CD4-positive, alpha-beta memory T cell (primary cell): ENCODE measurements around the gene WDR27. TPM values are rescaled to one million over a fixed set of nuclear protein-coding genes. Genes with fewer than 3 reads are reported as not detected.

ENCODE experiments used
- CTCF ChIA-PET: fragments of 350-600 bp; sonication (Branson Sonifier 250); formaldehyde crosslinking; loops from one replicate; lab custom pipeline; 2021; ENCODE audit warnings: inconsistent platforms; ENCODE audit not compliant: partially characterized antibody; lab: Charles Lee
- POLR2A ChIA-PET: fragments of 350-600 bp; sonication (Branson Sonifier 250); formaldehyde crosslinking; loops from one replicate; lab custom pipeline; 2021; ENCODE audit not compliant: partially characterized antibody; lab: Charles Lee
- DNase-seq, 5 donors: peaks; one replicate each; pipeline versions ENCODE4 v3.0.0 to v3.0.0-alpha.2; 2020 to 2022; ENCODE audit warnings: mixed read lengths in 1 of 5
- H3K27ac ChIP-seq: one replicate; pipeline ENCODE4 v1.7.0; 2013; ENCODE audit warnings: low read depth, low read length
- H3K27me3 ChIP-seq: 2 replicates; pipeline ENCODE4 v1.7.0; 2013; ENCODE audit warnings: mild to moderate bottlenecking, low read length, moderate library complexity; ENCODE audit not compliant: insufficient read depth
- H3K36me3 ChIP-seq: 2 replicates; pipeline ENCODE4 v1.7.0; 2013; ENCODE audit warnings: mild to moderate bottlenecking, low read length, moderate library complexity; ENCODE audit not compliant: insufficient read depth
- H3K4me1 ChIP-seq: 2 replicates; pipeline ENCODE4 v1.7.0; 2013; ENCODE audit warnings: mild to moderate bottlenecking, low read length, moderate library complexity; ENCODE audit not compliant: insufficient read depth
- H3K4me3 ChIP-seq, 2 donors: one replicate each; pipeline ENCODE4 v1.7.0; 2013; ENCODE audit warnings: low read length in 2 of 2, mild to moderate bottlenecking in 1 of 2
- H3K9me3 ChIP-seq, 2 donors: one replicate each; pipeline ENCODE4 v1.7.0; 2013; ENCODE audit warnings: low read length in 2 of 2, control low read depth in 1 of 2; ENCODE audit not compliant: control insufficient read depth in 1 of 2
- H3K27ac Mint-ChIP-seq, 7 donors: one replicate each; pipeline ENCODE4 v1.8.0; 2020 to 2021; ENCODE audit warnings: mixed read lengths in 7 of 7, mild to moderate bottlenecking in 6 of 7, inconsistent platforms in 3 of 7, moderate library complexity in 3 of 7
- H3K27me3 Mint-ChIP-seq, 2 donors: one replicate each; pipeline ENCODE4 v1.8.0; 2020 to 2021; ENCODE audit warnings: mixed read lengths in 2 of 2
- H3K36me3 Mint-ChIP-seq, 2 donors: one replicate each; pipeline ENCODE4 v1.8.0; 2020 to 2021; ENCODE audit warnings: mixed read lengths in 2 of 2, inconsistent platforms in 1 of 2, mild to moderate bottlenecking in 1 of 2
- H3K4me1 Mint-ChIP-seq, 4 donors: one replicate each; pipeline ENCODE4 v1.8.0; 2020 to 2021; ENCODE audit warnings: mixed read lengths in 4 of 4, mild to moderate bottlenecking in 1 of 4
- H3K4me3 Mint-ChIP-seq, 8 donors: one replicate each; pipeline ENCODE4 v1.8.0; 2020 to 2021; ENCODE audit warnings: mixed read lengths in 8 of 8, mild to moderate bottlenecking in 7 of 8, moderate library complexity in 6 of 8, inconsistent platforms in 3 of 8
- H3K9me3 Mint-ChIP-seq, 8 donors: one replicate each; pipeline ENCODE4 v1.8.0; 2020 to 2021; ENCODE audit warnings: mixed read lengths in 8 of 8, mild to moderate bottlenecking in 5 of 8, inconsistent platforms in 3 of 8, moderate library complexity in 1 of 8
- intact Hi-C: fragments of 100-400 bp; cut with micrococcal nuclease; formaldehyde crosslinking; loops from one replicate; pipeline ENCODE4 v1.15.1; 2023
- polyA plus RNA-seq, 2 donors: library from polyadenylated mRNA; unstranded; fragments of 300-500 nt; fragmentation: Illumina TruSeq; gene quantifications; one replicate each; pipeline ENCODE4 v1.2.3, GENCODE V29; 2021
- total RNA-seq, 2 experiments: library from RNA; stranded (reverse); gene quantifications; one replicate each; pipeline ENCODE4 v1.2.3, GENCODE V29; 2021

WDR27 gene
- total and polyA plus RNA-seq, 4 experiments from 2014 or later: 5.9 to 82.8 (median 39.8) TPM

- H3K9me3 Mint-ChIP-seq: peaks cover 0 to 2% (median 0%) of the 10 kb centered on the region in 8 donors
- H3K4me1 Mint-ChIP-seq: peaks cover 0 to 6% (median 3%) of the 10 kb centered on the region in 4 donors
- Histone ChIP-seq H3K9me3 (no peaks in the 10 kb centered on the region), H3K36me3 (no peaks in the 10 kb centered on the region), H3K27me3 (no peaks in the 10 kb centered on the region), H3K27ac (no peak overlapping the region), H3K4me3 (no peak overlapping the region), H3K4me1 (peaks cover 4% of the 10 kb centered on the region)
- intact Hi-C loops: no loop called here
- DNase-seq: no peak
- no peak overlapping the region for H3K4me3 Mint-ChIP-seq
- H3K27ac Mint-ChIP-seq: no peak overlapping the region
- ChIA-PET CTCF (no interaction called here), POLR2A (no interaction called here)
- no peaks in the 10 kb centered on the region for H3K27me3 Mint-ChIP-seq
- H3K36me3 Mint-ChIP-seq: peaks cover 27 to 30% of the 10 kb centered on the region in 2 donors
Measured at GRCh38 chr6:169659820-169660610, 41.8 kb downstream of the WDR27 start.

DNA sequence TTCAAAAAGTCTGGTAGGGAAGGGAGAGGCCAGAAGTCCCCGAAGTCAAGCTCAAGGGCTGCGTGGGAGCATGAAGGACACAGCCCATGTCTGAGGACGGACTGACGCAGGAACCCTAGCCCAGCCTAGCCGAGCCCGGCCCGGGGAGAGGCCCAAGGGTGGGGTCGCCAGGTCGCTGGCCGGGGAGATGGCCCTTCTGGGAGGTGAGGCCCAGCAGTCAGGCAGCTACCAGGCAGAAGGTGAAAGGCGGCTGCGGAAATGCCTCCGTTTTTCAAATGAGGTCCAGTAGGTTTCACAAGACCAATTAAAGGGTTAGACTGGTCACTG lies 44.6 kb downstream of the WDR27 start:
- H3K4me3 Mint-ChIP-seq: no peak overlapping the region
- Histone ChIP-seq H3K4me3 (no peak overlapping the region), H3K36me3 (no peaks in the 10 kb centered on the region), H3K4me1 (peaks cover 4% of the 10 kb centered on the region), H3K9me3 (no peaks in the 10 kb centered on the region), H3K27ac (no peak overlapping the region), H3K27me3 (no peaks in the 10 kb centered on the region)
- POLR2A ChIA-PET: no interaction called here
- H3K27ac Mint-ChIP-seq: no peak overlapping the region
- H3K4me1 Mint-ChIP-seq: peaks cover 0 to 17% (median 10%) of the 10 kb centered on the region in 4 donors
- peaks cover 0 to 2% (median 0%) of the 10 kb centered on the region in 8 donors for H3K9me3 Mint-ChIP-seq
- H3K36me3 Mint-ChIP-seq: peaks cover 13 to 17% of the 10 kb centered on the region in 2 donors
- no peaks in the 10 kb centered on the region for H3K27me3 Mint-ChIP-seq
- intact Hi-C loops: no loop called here
- no peak for DNase-seq
- CTCF ChIA-PET: no interaction called here

DNA sequence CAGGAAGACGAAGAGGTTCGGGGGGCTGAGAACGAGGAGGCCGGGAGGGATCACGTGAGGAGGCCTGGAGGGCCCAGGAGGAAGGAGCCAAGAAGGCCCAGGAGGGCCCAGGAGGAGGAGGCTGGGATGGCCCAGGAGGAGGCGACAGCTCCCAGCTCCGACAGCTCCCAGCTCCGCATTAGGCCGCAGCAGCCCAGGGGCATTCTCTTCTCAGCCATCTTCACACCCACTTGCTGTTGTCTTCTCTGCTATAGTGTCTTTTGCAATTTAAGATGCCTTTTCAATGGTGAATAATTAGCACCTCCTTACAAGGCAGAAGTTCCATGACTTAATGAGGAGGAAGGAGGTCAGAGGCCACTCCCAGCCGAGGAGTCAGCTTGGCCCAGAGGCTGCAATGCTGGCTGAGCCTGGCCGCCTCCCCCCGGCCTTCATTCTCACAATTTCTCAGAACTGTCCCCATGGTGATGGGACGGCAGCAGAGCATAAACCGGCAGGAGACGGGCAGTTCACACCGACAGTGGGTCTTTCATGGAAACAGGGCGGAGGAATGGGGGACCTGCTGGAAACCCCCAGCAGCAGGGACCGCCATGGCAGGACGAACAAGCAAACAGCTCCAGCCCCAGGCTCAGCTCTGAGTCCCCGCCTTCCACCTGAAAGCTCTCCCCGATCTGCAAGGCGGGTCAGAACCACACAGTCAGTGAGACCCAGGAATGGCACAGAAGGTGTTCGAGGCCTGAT lies 45.1 kb downstream of the WDR27 start:
- peaks cover 15% of the 10 kb centered on the region in 2 donors for H3K36me3 Mint-ChIP-seq
- DNase-seq: no peak
- ChIA-PET POLR2A (no interaction called here), CTCF (no interaction called here)
- H3K4me1 Mint-ChIP-seq: peaks cover 0 to 17% (median 10%) of the 10 kb centered on the region in 4 donors
- H3K4me1 ChIP-seq: peaks cover 4% of the 10 kb centered on the region
- no peak overlapping the region for H3K4me3 Mint-ChIP-seq
- H3K4me3 ChIP-seq: no peak overlapping the region
- no peak overlapping the region for H3K27ac Mint-ChIP-seq
- H3K27me3 Mint-ChIP-seq: no peaks in the 10 kb centered on the region
- no peaks in the 10 kb centered on the region for H3K9me3 ChIP-seq
- no peak overlapping the region for H3K27ac ChIP-seq
- peaks cover 0 to 2% (median 0%) of the 10 kb centered on the region in 8 donors for H3K9me3 Mint-ChIP-seq
- H3K36me3 ChIP-seq: no peaks in the 10 kb centered on the region
- no peaks in the 10 kb centered on the region for H3K27me3 ChIP-seq
- intact Hi-C loops: no loop called here

DNA sequence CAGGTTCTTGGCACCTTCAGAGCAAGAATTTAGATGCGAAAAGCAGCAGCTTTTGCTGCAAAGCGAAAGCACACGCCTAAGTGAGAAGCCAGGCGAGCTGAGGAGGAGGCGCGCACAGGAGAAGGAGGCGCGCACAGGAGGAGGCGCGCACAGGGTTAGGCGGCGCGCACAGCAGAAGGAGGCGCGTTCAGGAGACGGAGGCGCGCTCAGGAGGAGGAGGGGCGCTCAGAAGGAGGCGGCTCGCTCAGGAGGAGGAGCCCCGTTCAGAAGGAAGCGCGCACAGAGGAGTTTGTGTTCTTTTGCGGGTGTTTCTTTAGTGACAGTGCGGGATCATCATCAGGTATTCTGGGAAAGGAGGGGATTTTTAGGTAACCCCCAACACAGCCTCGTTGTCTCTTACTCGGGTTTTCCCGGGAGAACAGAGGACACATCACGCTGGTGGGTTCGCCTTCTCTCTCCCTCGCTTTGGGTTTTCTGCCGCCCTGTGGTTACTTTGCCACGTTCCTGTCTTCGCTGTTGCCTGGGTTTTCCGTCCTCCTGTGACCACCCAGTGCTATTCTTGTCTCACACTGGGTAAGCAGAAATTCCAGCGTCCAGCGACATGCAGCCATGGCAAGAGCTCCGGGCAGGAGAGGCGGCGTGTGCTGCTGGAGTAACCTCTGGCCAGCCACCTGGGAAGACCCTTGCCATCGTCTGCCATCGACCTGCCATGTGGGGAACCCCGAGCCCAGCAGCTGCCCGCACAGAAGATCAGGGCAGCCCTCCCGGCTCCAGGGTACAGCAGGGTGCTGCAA lies 47.0 kb downstream of the WDR27 start:
- peak; percentile 73 to 81 (median 78) for DNase-seq
- H3K4me3 ChIP-seq: peak overlapping the region in 1 of 2 donors; percentile 81
- Mint-ChIP-seq H3K27ac (peak overlapping the region; percentile 78 to 96 (median 83)), H3K4me1 (peaks cover 0 to 17% (median 10%) of the 10 kb centered on the region in 4 donors), H3K27me3 (no peaks in the 10 kb centered on the region), H3K9me3 (peaks cover 0 to 2% (median 0%) of the 10 kb centered on the region in 8 donors), H3K36me3 (peaks cover 13 to 17% of the 10 kb centered on the region in 2 donors), H3K4me3 (peak overlapping the region; percentile 85 to 93 (median 92))
- H3K9me3 ChIP-seq: no peaks in the 10 kb centered on the region
- ChIA-PET POLR2A (interaction anchor here (1.0 to 3.4 kb wide), 2 partner anchors 47 to 94 kb away, joined by 3 to 15 read pairs; partner anchors contain the start of genes C6orf120 and WDR27), CTCF (interaction anchor here (1.6 kb wide), 1 partner anchor 236 kb away, joined by 5 read pairs; no protein-coding TSS in a partner anchor)
- peak overlapping the region; percentile 47 for H3K27ac ChIP-seq
- H3K36me3 ChIP-seq: no peaks in the 10 kb centered on the region
- peaks cover 4% of the 10 kb centered on the region for H3K4me1 ChIP-seq
- no peaks in the 10 kb centered on the region for H3K27me3 ChIP-seq
- intact Hi-C loops: loop anchor here (1.0 to 5.0 kb wide), 6 partner anchors 47 to 772 kb away; partner anchors contain the start of genes DYNLT2, ERMARD and PHF10

DNA sequence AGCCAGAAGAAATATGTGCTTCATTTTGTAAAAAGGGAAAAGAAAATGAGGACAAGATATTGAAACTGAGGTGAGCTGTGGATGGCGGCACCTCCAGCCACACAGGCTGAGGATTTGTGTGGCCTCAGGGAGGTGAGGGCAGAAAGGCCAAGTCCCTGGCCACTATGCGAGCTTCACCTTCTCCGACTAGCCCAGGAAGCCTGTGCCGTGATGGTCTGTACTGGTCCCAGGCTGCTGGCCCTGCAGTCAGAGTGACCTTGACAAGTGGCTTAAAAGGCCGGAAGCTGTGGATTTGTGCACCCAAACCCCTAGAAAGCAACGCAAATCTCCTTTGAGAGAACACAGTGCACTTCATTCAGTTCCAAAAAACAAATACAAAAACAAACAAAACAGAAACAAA lies 48.1 kb downstream of the WDR27 start:
- peaks cover 0 to 2% (median 0%) of the 10 kb centered on the region in 8 donors for H3K9me3 Mint-ChIP-seq
- ChIA-PET POLR2A (interaction anchor here (3.4 kb wide), 1 partner anchor 48 kb away, joined by 15 read pairs; the partner anchor contains the start of genes C6orf120 and WDR27), CTCF (interaction anchor here (1.6 kb wide), 1 partner anchor 235 kb away, joined by 5 read pairs; no protein-coding TSS in a partner anchor)
- H3K27ac ChIP-seq: no peak overlapping the region
- DNase-seq: no peak
- no peaks in the 10 kb centered on the region for H3K27me3 ChIP-seq
- peak overlapping the region in 5 of 7 donors; percentile 78 to 96 (median 83) for H3K27ac Mint-ChIP-seq
- H3K36me3 Mint-ChIP-seq: peaks cover 8 to 13% of the 10 kb centered on the region in 2 donors
- H3K36me3 ChIP-seq: no peaks in the 10 kb centered on the region
- no peaks in the 10 kb centered on the region for H3K27me3 Mint-ChIP-seq
- no peaks in the 10 kb centered on the region for H3K9me3 ChIP-seq
- H3K4me1 Mint-ChIP-seq: peaks cover 0 to 17% (median 10%) of the 10 kb centered on the region in 4 donors
- H3K4me1 ChIP-seq: peaks cover 4% of the 10 kb centered on the region
- peak overlapping the region in 4 of 8 donors; percentile 85 to 93 (median 88) for H3K4me3 Mint-ChIP-seq
- intact Hi-C loops: loop anchor here (1.0 to 5.0 kb wide), 6 partner anchors 48 to 771 kb away; partner anchors contain the start of genes DYNLT2, ERMARD and PHF10
- no peak overlapping the region for H3K4me3 ChIP-seq

DNA sequence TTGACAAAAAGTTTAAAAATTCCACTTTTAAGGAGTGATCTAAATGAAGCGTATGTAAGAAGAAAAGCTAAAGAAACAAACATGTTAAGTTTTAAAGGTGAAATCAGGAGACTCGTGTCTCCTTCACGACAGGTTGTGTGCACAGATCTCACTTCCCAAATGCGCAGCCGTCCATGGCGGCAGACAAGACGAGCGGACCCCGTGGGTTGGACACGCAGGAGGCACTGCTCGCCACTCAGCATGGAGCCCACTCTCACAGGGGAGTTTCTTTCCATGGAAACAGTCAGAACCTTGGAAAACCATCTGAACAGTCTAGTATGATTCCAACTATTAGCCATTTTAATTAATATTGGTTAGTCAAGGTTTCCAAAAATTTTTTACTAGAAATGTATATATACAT lies 48.9 kb downstream of the WDR27 start:
- Histone ChIP-seq H3K4me3 (no peak overlapping the region), H3K4me1 (peaks cover 4% of the 10 kb centered on the region), H3K27ac (no peak overlapping the region), H3K9me3 (no peaks in the 10 kb centered on the region), H3K27me3 (no peaks in the 10 kb centered on the region), H3K36me3 (no peaks in the 10 kb centered on the region)
- ChIA-PET CTCF (no interaction called here), POLR2A (interaction anchor here (3.4 kb wide), 1 partner anchor 49 kb away, joined by 15 read pairs; the partner anchor contains the start of genes C6orf120 and WDR27)
- H3K27ac Mint-ChIP-seq: peak overlapping the region in 1 of 7 donors; percentile 38
- H3K27me3 Mint-ChIP-seq: no peaks in the 10 kb centered on the region
- peaks cover 0 to 2% (median 0%) of the 10 kb centered on the region in 8 donors for H3K9me3 Mint-ChIP-seq
- peaks cover 0 to 17% (median 10%) of the 10 kb centered on the region in 4 donors for H3K4me1 Mint-ChIP-seq
- H3K4me3 Mint-ChIP-seq: peak overlapping the region in 1 of 8 donors; percentile 15
- intact Hi-C loops: loop anchor here (5.0 kb wide), 1 partner anchor 771 kb away; no protein-coding TSS in a partner anchor
- peaks cover 7 to 13% of the 10 kb centered on the region in 2 donors for H3K36me3 Mint-ChIP-seq
- no peak for DNase-seq
